Lower lobe of right lung (tissue), 2 donors: ENCODE measurements around the gene CPA1. TPM values are rescaled to one million over a fixed set of nuclear protein-coding genes. Genes with fewer than 3 reads are reported as not detected.

Experiments used
- ATAC-seq, 2 donors: fragments of 200-7000 bp; cut with Tn5 transposase; one replicate each; pipeline ENCODE4 v1.9.1; 2020 to 2022; ENCODE audit warnings: mild to moderate bottlenecking in 2 of 2, moderate library complexity in 2 of 2
- DNase-seq: peaks from one replicate; pipeline ENCODE4 v3.0.0-alpha.2; 2020
- H3K27ac ChIP-seq: fragments of 200-600 bp; one replicate; pipeline ENCODE4 v1.8.0; 2022
- H3K27me3 ChIP-seq: fragments of 200-600 bp; one replicate; pipeline ENCODE4 v1.8.0; 2022; ENCODE audit warnings: low read depth
- H3K36me3 ChIP-seq: fragments of 200-600 bp; one replicate; pipeline ENCODE4 v1.8.0; 2022; ENCODE audit warnings: mild to moderate bottlenecking
- H3K4me1 ChIP-seq: fragments of 200-600 bp; one replicate; pipeline ENCODE4 v1.8.0; 2022
- H3K4me3 ChIP-seq: fragments of 200-600 bp; one replicate; pipeline ENCODE4 v1.8.0; 2022; ENCODE audit warnings: mild to moderate bottlenecking
- H3K9me3 ChIP-seq: fragments of 200-600 bp; one replicate; pipeline ENCODE4 v1.8.0; 2022
- CTCF ChIP-seq: fragments of 200-600 bp; IDR thresholded peaks from one replicate; pipeline ENCODE4 v1.8.0; 2022; ENCODE audit warnings: antibody characterized with exemption, mild to moderate bottlenecking
- intact Hi-C: fragments of 100-400 bp; cut with DNase I; formaldehyde crosslinking; loops from one replicate; pipeline ENCODE4 v1.11.0; 2022
- total RNA-seq: library from RNA; stranded (reverse); fragmentation: NEBNext Ultra II Directional; extraction: Animal tissue kit (Norgen Biotek cat#: 25700); gene quantifications from one replicate; pipeline ENCODE4 v1.2.1, GENCODE V29; 2021
- donor health status: DM: no; HTN: yes; CAD: no; lungs with severe emphysema.

Gene CPA1
- total RNA-seq, 1 donor from 2014 or later: 0.30 TPM

GRCh38 chr7:130379532-130379920 is 768 bp upstream of the CPA1 start:
- H3K36me3 ChIP-seq: no peaks in the 10 kb centered on the region
- H3K9me3 ChIP-seq: peaks cover 10% of the 10 kb centered on the region
- no peak for TF ChIP-seq CTCF
- DNase-seq: no peak
- no peaks in the 10 kb centered on the region for H3K27me3 ChIP-seq
- no peak overlapping the region for H3K27ac ChIP-seq
- peaks cover 9% of the 10 kb centered on the region for H3K4me1 ChIP-seq
- intact Hi-C loops: no loop called here
- peak in 1 of 2 donors; percentile 5 for ATAC-seq
- no peak overlapping the region for H3K4me3 ChIP-seq

- DNase-seq: no peak
- Histone ChIP-seq H3K36me3 (no peaks in the 10 kb centered on the region), H3K9me3 (peaks cover 9% of the 10 kb centered on the region), H3K4me1 (peaks cover 7% of the 10 kb centered on the region), H3K4me3 (no peak overlapping the region), H3K27ac (no peak overlapping the region), H3K27me3 (no peaks in the 10 kb centered on the region)
- intact Hi-C loops: no loop called here
- no peak for ATAC-seq
- TF ChIP-seq CTCF: no peak
These were observed 664 bp downstream of the CPA1 start for GRCh38 chr7:130380861-130381455.

- Histone ChIP-seq H3K27ac (no peak overlapping the region), H3K4me3 (no peak overlapping the region), H3K36me3 (no peaks in the 10 kb centered on the region), H3K4me1 (peaks cover 7% of the 10 kb centered on the region), H3K27me3 (no peaks in the 10 kb centered on the region), H3K9me3 (peaks cover 1% of the 10 kb centered on the region)
- intact Hi-C loops: no loop called here
- ATAC-seq: no peak
- no peak for TF ChIP-seq CTCF
- DNase-seq: no peak
These were observed 1.4 kb downstream of the CPA1 start for GRCh38 chr7:130381468-130382312.

- no peak for TF ChIP-seq CTCF
- Histone ChIP-seq H3K27ac (no peak overlapping the region), H3K4me1 (peaks cover 7% of the 10 kb centered on the region), H3K36me3 (no peaks in the 10 kb centered on the region), H3K4me3 (no peak overlapping the region), H3K27me3 (no peaks in the 10 kb centered on the region), H3K9me3 (no peaks in the 10 kb centered on the region)
- intact Hi-C loops: no loop called here
- DNase-seq: no peak
- no peak for ATAC-seq
These were observed 3.1 kb downstream of the CPA1 start for GRCh38 chr7:130383187-130383980.

GRCh38 chr7:130384371-130384801 is 4.1 kb downstream of the CPA1 start:
- ATAC-seq: no peak
- no peaks in the 10 kb centered on the region for H3K36me3 ChIP-seq
- intact Hi-C loops: no loop called here
- no peak overlapping the region for H3K27ac ChIP-seq
- no peaks in the 10 kb centered on the region for H3K27me3 ChIP-seq
- no peaks in the 10 kb centered on the region for H3K9me3 ChIP-seq
- no peak for TF ChIP-seq CTCF
- H3K4me3 ChIP-seq: no peak overlapping the region
- H3K4me1 ChIP-seq: peaks cover 7% of the 10 kb centered on the region
- no peak for DNase-seq
